Progenitor cell of endocrine pancreas (in vitro differentiated cells): Measurements from ENCODE around the gene GALK2. TPM values are rescaled to one million over a fixed set of nuclear protein-coding genes. Genes with fewer than 3 reads are reported as not detected.
A peak's percentile ranks its signal among the peaks of the same experiment; 100 is the strongest.

ENCODE experiments used
- DNase-seq: peaks from one replicate; pipeline ENCODE4 v3.0.0; 2021; ENCODE audit warnings: low spot score; ENCODE audit not compliant: unreplicated experiment
- H3K27ac Mint-ChIP-seq: 2 replicates; pipeline ENCODE4 v1.8.0; 2021; ENCODE audit warnings: mild to moderate bottlenecking, moderate library complexity, mixed read lengths
- H3K27me3 Mint-ChIP-seq: 2 replicates; pipeline ENCODE4 v1.8.0; 2021; ENCODE audit warnings: mixed read lengths
- H3K36me3 Mint-ChIP-seq: 2 replicates; pipeline ENCODE4 v1.8.0; 2022; ENCODE audit warnings: mixed read lengths; ENCODE audit not compliant: insufficient read depth
- H3K4me1 Mint-ChIP-seq: 2 replicates; pipeline ENCODE4 v1.8.0; 2021; ENCODE audit warnings: low read depth, mixed read lengths
- H3K4me3 Mint-ChIP-seq: 2 replicates; pipeline ENCODE4 v1.8.0; 2021; ENCODE audit warnings: low read depth, mild to moderate bottlenecking, moderate library complexity, mixed read lengths
- H3K9me3 Mint-ChIP-seq: 2 replicates; pipeline ENCODE4 v1.8.0; 2021; ENCODE audit warnings: low read depth, mixed read lengths
- total RNA-seq: library from RNA; stranded (reverse); gene quantifications from 2 replicates; pipeline ENCODE4 v1.2.1, GENCODE V29; 2021
- TF ChIP-seq, protein P1 (sequence below): fragments of 200-600 bp; sonication (generic); IDR thresholded peaks from one replicate; pipeline ENCODE4 v1.5.0; 2021; ENCODE audit warnings: antibody characterized with exemption, mild to moderate bottlenecking; ENCODE audit not compliant: unreplicated experiment

GALK2 gene
- total RNA-seq, 1 donor from 2014 or later, result 21.1 TPM

DNA sequence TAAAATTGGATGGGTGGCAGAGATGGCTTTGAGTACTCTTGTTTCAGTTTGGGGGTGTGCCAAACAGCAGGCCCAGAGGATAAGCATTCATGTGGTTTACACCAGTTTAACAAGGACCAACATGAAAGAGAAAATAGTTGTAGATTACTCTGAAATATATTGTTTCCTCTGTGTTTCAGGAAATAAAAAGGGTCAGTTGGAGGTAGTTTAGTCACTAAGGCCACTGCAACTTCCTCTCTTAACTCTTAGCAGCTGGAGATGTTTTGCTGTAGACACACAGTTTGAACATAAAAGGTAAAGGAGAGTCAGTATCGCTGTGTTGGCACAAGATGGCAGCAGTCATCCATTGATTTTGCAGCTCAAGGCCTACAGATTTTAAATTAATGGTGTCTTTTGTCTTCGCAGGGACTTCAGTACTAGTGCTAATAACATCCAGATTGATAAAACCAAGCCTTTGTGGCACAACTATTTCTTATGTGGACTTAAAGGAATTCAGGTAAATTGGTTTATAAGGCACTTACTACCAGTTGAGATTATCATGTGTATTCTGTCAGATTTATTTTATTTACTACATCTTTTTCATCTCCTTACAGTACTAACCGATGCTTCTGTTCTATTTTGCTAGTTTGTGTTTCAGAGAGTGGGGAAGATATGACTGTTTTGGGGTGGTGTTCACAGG is 65.5 kb downstream of the GALK2 start:
- TF ChIP-seq, protein P1, sequence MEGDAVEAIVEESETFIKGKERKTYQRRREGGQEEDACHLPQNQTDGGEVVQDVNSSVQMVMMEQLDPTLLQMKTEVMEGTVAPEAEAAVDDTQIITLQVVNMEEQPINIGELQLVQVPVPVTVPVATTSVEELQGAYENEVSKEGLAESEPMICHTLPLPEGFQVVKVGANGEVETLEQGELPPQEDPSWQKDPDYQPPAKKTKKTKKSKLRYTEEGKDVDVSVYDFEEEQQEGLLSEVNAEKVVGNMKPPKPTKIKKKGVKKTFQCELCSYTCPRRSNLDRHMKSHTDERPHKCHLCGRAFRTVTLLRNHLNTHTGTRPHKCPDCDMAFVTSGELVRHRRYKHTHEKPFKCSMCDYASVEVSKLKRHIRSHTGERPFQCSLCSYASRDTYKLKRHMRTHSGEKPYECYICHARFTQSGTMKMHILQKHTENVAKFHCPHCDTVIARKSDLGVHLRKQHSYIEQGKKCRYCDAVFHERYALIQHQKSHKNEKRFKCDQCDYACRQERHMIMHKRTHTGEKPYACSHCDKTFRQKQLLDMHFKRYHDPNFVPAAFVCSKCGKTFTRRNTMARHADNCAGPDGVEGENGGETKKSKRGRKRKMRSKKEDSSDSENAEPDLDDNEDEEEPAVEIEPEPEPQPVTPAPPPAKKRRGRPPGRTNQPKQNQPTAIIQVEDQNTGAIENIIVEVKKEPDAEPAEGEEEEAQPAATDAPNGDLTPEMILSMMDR, result peak; percentile 87
- peaks cover 4% of the 10 kb centered on the region for H3K36me3 Mint-ChIP-seq
- H3K9me3 Mint-ChIP-seq, result no peaks in the 10 kb centered on the region
- no peak overlapping the region for H3K27ac Mint-ChIP-seq
- peak; percentile 28 for DNase-seq
- H3K27me3 Mint-ChIP-seq, result no peaks in the 10 kb centered on the region
- peaks cover 4% of the 10 kb centered on the region for H3K4me1 Mint-ChIP-seq
- H3K4me3 Mint-ChIP-seq, result no peak overlapping the region

DNA sequence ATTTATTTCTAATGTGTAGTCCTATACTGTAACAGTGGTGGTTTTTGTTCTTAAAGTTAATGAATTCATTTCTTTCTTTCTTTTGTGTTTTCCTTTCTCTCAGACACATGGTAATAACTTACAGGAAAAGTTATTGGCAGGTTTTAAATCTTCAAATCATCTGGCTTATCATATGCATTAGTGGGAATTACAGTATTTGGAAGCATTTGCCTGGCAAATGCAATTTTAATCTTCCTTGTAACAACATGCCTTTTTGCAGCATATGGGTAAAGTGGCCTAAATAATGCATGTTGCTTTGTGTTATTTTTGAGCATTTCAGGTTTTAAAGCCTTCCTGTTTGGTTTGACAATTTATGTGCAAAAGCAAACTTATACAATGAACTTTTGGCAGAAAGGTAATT is 66.8 kb downstream of the GALK2 start:
- no peaks in the 10 kb centered on the region for H3K9me3 Mint-ChIP-seq
- no peak overlapping the region for H3K27ac Mint-ChIP-seq
- H3K4me3 Mint-ChIP-seq, result no peak overlapping the region
- TF ChIP-seq, protein P1, result no peak
- DNase-seq, result no peak
- H3K27me3 Mint-ChIP-seq, result no peaks in the 10 kb centered on the region
- peaks cover 2% of the 10 kb centered on the region for H3K36me3 Mint-ChIP-seq
- H3K4me1 Mint-ChIP-seq, result peaks cover 4% of the 10 kb centered on the region

DNA sequence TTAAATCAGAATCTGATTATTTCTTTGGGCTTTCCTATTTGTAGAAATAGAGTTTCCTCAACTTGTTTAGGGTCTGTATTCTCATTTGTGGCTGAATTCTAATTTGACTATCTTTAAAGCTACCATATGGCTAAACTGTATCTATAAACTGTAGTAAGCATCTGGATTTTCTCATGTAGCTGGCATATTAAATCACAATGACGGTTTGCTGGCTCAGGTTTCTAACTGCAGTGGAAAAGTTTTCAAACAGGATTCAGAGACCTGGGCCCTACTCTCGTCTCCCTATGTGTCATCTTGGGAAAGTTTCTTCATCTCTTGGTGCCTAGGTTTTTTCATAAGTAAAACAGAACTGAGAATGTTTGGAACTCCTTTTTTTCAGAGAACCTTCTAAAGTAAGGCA is 68.3 kb downstream of the GALK2 start:
- no peaks in the 10 kb centered on the region for H3K9me3 Mint-ChIP-seq
- no peaks in the 10 kb centered on the region for H3K27me3 Mint-ChIP-seq
- TF ChIP-seq, protein P1, result no peak
- H3K36me3 Mint-ChIP-seq, result peaks cover 3% of the 10 kb centered on the region
- H3K4me1 Mint-ChIP-seq, result peaks cover 4% of the 10 kb centered on the region
- DNase-seq, result no peak
- H3K4me3 Mint-ChIP-seq, result no peak overlapping the region
- H3K27ac Mint-ChIP-seq, result no peak overlapping the region

DNA sequence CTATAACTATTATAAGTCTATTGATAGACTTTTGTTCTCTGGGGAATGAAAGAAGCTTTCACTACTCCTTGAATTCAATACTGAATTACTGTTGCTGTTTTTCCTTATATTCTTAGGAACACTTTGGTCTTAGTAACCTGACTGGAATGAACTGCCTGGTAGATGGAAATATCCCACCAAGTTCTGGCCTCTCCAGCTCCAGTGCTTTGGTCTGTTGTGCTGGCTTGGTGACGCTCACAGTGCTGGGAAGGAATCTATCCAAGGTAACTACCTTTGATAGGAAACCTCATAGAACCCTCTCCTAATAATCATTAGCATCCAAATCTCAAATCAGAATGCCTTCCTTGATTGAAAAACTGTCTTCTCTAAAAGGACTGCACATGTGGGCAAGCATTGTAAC is 69.1 kb downstream of the GALK2 start:
- DNase-seq, result no peak
- H3K4me3 Mint-ChIP-seq, result no peak overlapping the region
- TF ChIP-seq, protein P1, result no peak
- no peak overlapping the region for H3K27ac Mint-ChIP-seq
- no peaks in the 10 kb centered on the region for H3K9me3 Mint-ChIP-seq
- H3K4me1 Mint-ChIP-seq, result peaks cover 4% of the 10 kb centered on the region
- no peaks in the 10 kb centered on the region for H3K27me3 Mint-ChIP-seq
- H3K36me3 Mint-ChIP-seq, result peaks cover 8% of the 10 kb centered on the region

DNA sequence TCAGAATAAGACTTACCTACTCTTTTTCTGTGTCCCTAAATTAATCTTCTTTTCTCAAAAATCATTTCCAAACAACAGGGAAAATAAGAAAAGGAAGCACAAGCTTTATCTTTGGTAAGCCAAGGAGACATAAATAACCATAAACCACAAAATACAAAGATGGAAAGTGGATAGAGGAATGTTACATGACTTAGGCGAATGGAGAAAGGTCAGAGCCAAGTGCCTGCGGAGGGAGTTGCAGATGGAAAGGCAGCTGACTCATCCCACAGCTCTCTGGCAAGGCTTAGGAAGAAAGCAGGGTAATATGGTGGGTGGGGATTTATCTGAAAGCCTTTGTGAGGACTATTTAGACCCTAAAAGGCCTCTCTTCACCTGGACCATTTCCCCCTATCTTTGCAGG is 72.8 kb downstream of the GALK2 start:
- TF ChIP-seq, protein P1, result no peak
- H3K4me3 Mint-ChIP-seq, result no peak overlapping the region
- no peaks in the 10 kb centered on the region for H3K9me3 Mint-ChIP-seq
- no peak for DNase-seq
- H3K27ac Mint-ChIP-seq, result no peak overlapping the region
- H3K4me1 Mint-ChIP-seq, result no peaks in the 10 kb centered on the region
- H3K36me3 Mint-ChIP-seq, result peaks cover 7% of the 10 kb centered on the region
- no peaks in the 10 kb centered on the region for H3K27me3 Mint-ChIP-seq
